Lung (tissue), 12 donors: ENCODE results near the gene SCMH1. TPM values are rescaled to one million over a fixed set of nuclear protein-coding genes. Genes with fewer than 3 reads are reported as not detected.

ENCODE experiments used
- ATAC-seq: fragments of 200-7000 bp; cut with Tn5 transposase; one replicate; pipeline ENCODE4 v1.9.1; 2020; ENCODE audit warnings: moderate number of reproducible peaks; ENCODE audit not compliant: insufficient read depth, low FRiP score
- DNase-seq, 3 donors: peaks; one replicate each; pipeline ENCODE4 v3.0.0-alpha.2; 2013 to 2017
- H3K27ac ChIP-seq, 2 donors: one replicate each; pipeline ENCODE4 v1.5.1; 2013; ENCODE audit warnings: mild to moderate bottlenecking in 2 of 2, moderate library complexity in 2 of 2, control low read depth in 1 of 2, inconsistent platforms in 1 of 2, low read depth in 1 of 2, low read length in 1 of 2
- H3K27me3 ChIP-seq, 3 donors: one replicate each; pipeline ENCODE4 v1.5.1; 2013; ENCODE audit warnings: low read length in 2 of 3; ENCODE audit not compliant: control insufficient read depth in 3 of 3, insufficient read depth in 3 of 3
- H3K36me3 ChIP-seq, 4 donors: one replicate each; pipeline ENCODE4 v1.5.1; 2013; ENCODE audit warnings: low read length in 4 of 4, mild to moderate bottlenecking in 1 of 4, moderate library complexity in 1 of 4; ENCODE audit not compliant: control insufficient read depth in 4 of 4, insufficient read depth in 4 of 4
- H3K4me1 ChIP-seq, 5 donors: one replicate each; pipeline ENCODE4 v1.5.1; 2013; ENCODE audit warnings: low read length in 5 of 5, mild to moderate bottlenecking in 2 of 5, moderate library complexity in 1 of 5; ENCODE audit not compliant: control insufficient read depth in 5 of 5, insufficient read depth in 5 of 5
- H3K4me3 ChIP-seq: one replicate; pipeline ENCODE4 v1.5.1; 2013; ENCODE audit warnings: mild to moderate bottlenecking, control low read depth, moderate library complexity
- H3K9ac ChIP-seq, 2 donors: one replicate each; pipeline ENCODE4 v1.5.1; 2013; ENCODE audit warnings: low read length in 2 of 2, control low read depth in 1 of 2; ENCODE audit not compliant: insufficient read depth in 1 of 2
- H3K9me3 ChIP-seq, 4 donors: one replicate each; pipeline ENCODE4 v1.5.1; 2013; ENCODE audit warnings: low read length in 3 of 4, mild to moderate bottlenecking in 1 of 4, moderate library complexity in 1 of 4; ENCODE audit not compliant: control insufficient read depth in 4 of 4, insufficient read depth in 3 of 4
- CTCF ChIP-seq: IDR thresholded peaks from 2 replicates; pipeline ENCODE4 v1.5.1; 2012; ENCODE audit warnings: mild to moderate bottlenecking; ENCODE audit errors: control extremely low read depth, extremely low read depth
- WGBS, 2 donors: extraction: QIAGEN DNeasy Blood & Tissue Kit; methylation state at CpG; one replicate each; pipeline ENCODE4 v1.1.7; 2013; 5-methylcytosine and 5-hydroxymethylcytosine counted together
- polyA plus RNA-seq, 2 donors: library from polyadenylated mRNA; stranded (reverse); fragments of 200-250 nt; gene quantifications; one replicate each; pipeline ENCODE4 v1.2.1, GENCODE V29; 2013
- total RNA-seq, 2 donors: library from RNA; depleted of rRNA in 1 of 2; stranded (reverse); fragments of >200 nt in 1 of 2; gene quantifications; one replicate each; pipeline ENCODE4 v1.2.1, GENCODE V29; 2014 to 2021
- donor health status: control.
- donor health status: control.
- donor health status: Bipolar disorder and iron deficiency.
- donor health status: healthy.
- donor health status: DM: yes; HTN: yes; CAD: no.

SCMH1 gene
- total and polyA plus RNA-seq, 4 donors: 20.7 to 43.5 (median 28.8) TPM

- H3K4me3 ChIP-seq: no peak overlapping the region
- no peak for TF ChIP-seq CTCF
- H3K27me3 ChIP-seq: peaks cover 0 to 6% (median 4%) of the 10 kb centered on the region in 3 donors
- H3K9ac ChIP-seq: no peak overlapping the region
- H3K9me3 ChIP-seq: no peaks in the 10 kb centered on the region
- ATAC-seq: no peak
- H3K4me1 ChIP-seq: peaks cover 0 to 38% (median 16%) of the 10 kb centered on the region in 5 donors
- DNase-seq: peak in 2 of 3 donors; percentile 10 to 24
- H3K36me3 ChIP-seq: peaks cover 0 to 8% (median 6%) of the 10 kb centered on the region in 4 donors
- no peak overlapping the region for H3K27ac ChIP-seq
Measured at GRCh38 chr1:41153750-41154274, 88.3 kb downstream of the SCMH1 start.

GRCh38 chr1:41152622-41153044, 89.5 kb downstream of the SCMH1 start:
- H3K27ac ChIP-seq: peak overlapping the region in 1 of 2 donors; percentile 80
- H3K36me3 ChIP-seq: peaks cover 0 to 8% (median 6%) of the 10 kb centered on the region in 4 donors
- 88 to 90% methylated on average over 1 of the region's 1 CpG for WGBS, 2 donors
- H3K9ac ChIP-seq: no peak overlapping the region
- H3K4me1 ChIP-seq: peaks cover 0 to 33% (median 16%) of the 10 kb centered on the region in 5 donors
- no peak for TF ChIP-seq CTCF
- DNase-seq (peak in 2 of 3 donors; percentile 90 to 93), ATAC-seq (peak; percentile 60)
- H3K9me3 ChIP-seq: no peaks in the 10 kb centered on the region
- H3K27me3 ChIP-seq: peaks cover 0 to 2% (median 2%) of the 10 kb centered on the region in 3 donors
- H3K4me3 ChIP-seq: no peak overlapping the region

GRCh38 chr1:41151846-41152245, 90.3 kb downstream of the SCMH1 start:
- Histone ChIP-seq H3K4me3 (no peak overlapping the region), H3K9ac (no peak overlapping the region), H3K4me1 (peaks cover 0 to 33% (median 16%) of the 10 kb centered on the region in 5 donors), H3K27ac (peak overlapping the region; percentile 2 to 80), H3K36me3 (peaks cover 0 to 10% (median 6%) of the 10 kb centered on the region in 4 donors), H3K27me3 (peaks cover 0 to 2% (median 2%) of the 10 kb centered on the region in 3 donors), H3K9me3 (no peaks in the 10 kb centered on the region)
- peak; percentile 19 to 32 (median 29) for DNase-seq
- WGBS, 2 donors: 67 to 87% methylated on average over 4 of the region's 4 CpGs
- no peak for TF ChIP-seq CTCF
- ATAC-seq: no peak
